Measurements from ENCODE around the gene AGBL1.
A peak's percentile ranks its signal among the peaks of the same experiment; 100 is the strongest.

Gene AGBL1

DNA sequence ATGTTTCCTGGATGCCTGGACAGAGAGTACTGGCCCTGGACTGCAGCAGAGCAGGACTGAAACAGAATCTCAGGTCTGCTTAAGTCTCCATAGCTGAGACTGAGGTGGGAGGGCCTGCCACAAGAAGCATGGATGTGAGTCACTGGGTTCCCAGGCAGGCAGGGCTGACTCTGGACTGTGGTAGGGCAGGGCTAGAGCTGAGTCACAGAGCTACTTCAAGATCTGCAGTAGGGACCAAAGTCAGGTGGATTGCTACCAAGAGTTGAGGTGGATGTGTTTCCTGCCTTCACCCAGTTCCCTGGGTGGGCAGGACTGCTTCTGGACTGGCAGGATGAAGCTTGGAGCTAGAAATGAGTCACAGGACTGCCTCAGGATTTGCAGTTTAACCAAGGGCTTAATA is 282.9 kb downstream of the AGBL1 start:
- no peak overlapping the region for H2AFZ ChIP-seq (ENCODE audit: low read length)
- no peaks in the 10 kb centered on the region for H3K36me3 ChIP-seq (replicated peaks in 1 of 2; ENCODE audit: control insufficient read depth in 2 of 2, insufficient read depth in 2 of 2, low read length in 2 of 2)
- no peak overlapping the region for H3K14ac ChIP-seq (ENCODE audit: low read length)
- H2BK12ac ChIP-seq (ENCODE audit: low read length) = no peak overlapping the region
- no peak overlapping the region for H3K9ac ChIP-seq (ENCODE audit: low read depth, low read length, poor library complexity)
- H3K27me3 ChIP-seq (ENCODE audit: control insufficient read depth in 3 of 3, insufficient read depth in 3 of 3, low read depth in 1 of 3, low read length in 3 of 3) = no peaks in the 10 kb centered on the region
- H3K4me3 ChIP-seq (ENCODE audit: low read length in 2 of 2) = no peak overlapping the region
- no peaks in the 10 kb centered on the region for H3K79me1 ChIP-seq (ENCODE audit: low read depth, low read length)
- H3K4ac ChIP-seq (ENCODE audit: low read length) = no peak overlapping the region
- no peak overlapping the region for H3K4me2 ChIP-seq (ENCODE audit: insufficient read depth, low read length, poor library complexity, severe bottlenecking)
- H3K27ac ChIP-seq (replicated peaks; ENCODE audit: low read length) = no peak overlapping the region
- peak overlapping the region; percentile 15 for H3K18ac ChIP-seq (ENCODE audit: low read length)
- no peak overlapping the region for H2BK15ac ChIP-seq (ENCODE audit: low read length)
- no peak overlapping the region for H4K91ac ChIP-seq (ENCODE audit: low read depth, low read length, poor library complexity)
- no peak overlapping the region for H2AK5ac ChIP-seq (ENCODE audit: low read depth, low read length)
- no peaks in the 10 kb centered on the region for H3K9me3 ChIP-seq (replicated peaks in 1 of 2; ENCODE audit: control insufficient read depth in 2 of 2, insufficient read depth in 1 of 2, low read depth in 1 of 2, low read length in 2 of 2)
- H2BK5ac ChIP-seq (ENCODE audit: low read length) = no peak overlapping the region
- no peaks in the 10 kb centered on the region for H3K4me1 ChIP-seq (ENCODE audit: control insufficient read depth in 2 of 2, insufficient read depth in 1 of 2, low read depth in 1 of 2, low read length in 2 of 2)
- H2BK120ac ChIP-seq (ENCODE audit: low read depth, low read length) = no peak overlapping the region
- H4K8ac ChIP-seq (ENCODE audit: low read depth, low read length) = no peak overlapping the region
- no peak overlapping the region for H3K23ac ChIP-seq (ENCODE audit: low read depth, low read length, poor library complexity)
- DNase-seq (ENCODE audit: low spot score) = no peak

DNA sequence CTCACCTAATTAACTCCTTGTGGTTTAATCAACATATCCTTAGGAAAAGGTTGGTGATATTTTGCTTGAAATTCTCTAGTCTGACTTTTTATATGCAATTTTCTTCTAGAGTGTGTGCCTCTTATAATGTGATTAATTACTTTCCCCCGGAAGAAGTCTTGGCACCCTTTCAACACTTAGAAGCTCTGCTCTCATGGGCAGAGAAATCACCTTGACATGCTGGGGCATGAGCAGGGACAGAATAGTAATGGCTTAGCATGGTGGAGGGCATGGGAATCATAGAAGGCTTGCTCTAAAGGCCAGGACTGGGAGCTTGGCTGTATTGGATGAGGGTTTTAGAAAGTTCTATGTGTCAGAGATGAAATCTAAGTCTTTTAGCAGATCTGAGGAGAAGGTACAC is 293.5 kb downstream of the AGBL1 start:
- H2AFZ ChIP-seq (ENCODE audit: low read length) = no peak overlapping the region

DNA sequence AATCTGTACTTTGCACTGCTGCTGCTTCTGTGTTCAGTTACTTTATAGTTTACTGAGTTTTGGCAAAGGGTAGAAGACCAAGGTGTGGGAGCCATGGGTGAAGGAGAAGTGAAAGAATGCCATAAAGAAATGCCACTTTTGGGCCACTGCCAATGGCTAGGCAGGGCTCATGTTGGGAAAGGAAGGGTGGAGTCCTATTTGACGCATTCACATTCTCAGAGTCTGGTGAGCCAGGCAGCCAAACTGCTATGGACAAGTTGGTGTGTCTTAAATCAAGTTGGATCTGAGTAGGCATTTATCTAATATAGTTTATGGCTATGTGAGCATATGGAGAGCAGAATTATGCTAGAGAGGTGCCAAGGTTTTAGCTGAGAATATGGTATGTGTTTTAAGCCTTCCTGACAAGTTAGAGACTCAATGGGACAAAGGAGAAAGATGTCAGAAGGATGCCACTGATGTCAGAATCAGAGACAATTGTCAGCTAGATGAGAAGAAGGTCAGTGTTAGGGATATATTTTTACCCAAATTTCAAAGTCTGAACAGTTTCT is 296.1 kb downstream of the AGBL1 start:
- no peak overlapping the region for H3K27ac ChIP-seq (replicated peaks; ENCODE audit: low read length)
- H2BK5ac ChIP-seq (ENCODE audit: low read length) = no peak overlapping the region
- H2BK12ac ChIP-seq (ENCODE audit: low read length) = no peak overlapping the region
- no peak overlapping the region for H2AFZ ChIP-seq (ENCODE audit: low read length)
- H2AK5ac ChIP-seq (ENCODE audit: low read depth, low read length) = no peak overlapping the region
- no peaks in the 10 kb centered on the region for H3K27me3 ChIP-seq (ENCODE audit: control insufficient read depth in 3 of 3, insufficient read depth in 3 of 3, low read depth in 1 of 3, low read length in 3 of 3)
- DNase-seq (ENCODE audit: low spot score) = no peak
- WGBS, 2 donors (ENCODE audit: extremely low coverage in 2 of 2, insufficient read length in 2 of 2, insufficient replicate concordance in 1 of 2) = no CpG with 5 or more reads among the region's 1 CpG
- no peaks in the 10 kb centered on the region for H3K9me3 ChIP-seq (replicated peaks in 1 of 2; ENCODE audit: control insufficient read depth in 2 of 2, insufficient read depth in 1 of 2, low read depth in 1 of 2, low read length in 2 of 2)
- H3K4me3 ChIP-seq (ENCODE audit: low read length in 2 of 2) = no peak overlapping the region
- H3K18ac ChIP-seq (ENCODE audit: low read length) = no peak overlapping the region
- no peak overlapping the region for H3K9ac ChIP-seq (ENCODE audit: low read depth, low read length, poor library complexity)
- H3K23ac ChIP-seq (ENCODE audit: low read depth, low read length, poor library complexity) = no peak overlapping the region
- no peak overlapping the region for H2BK120ac ChIP-seq (ENCODE audit: low read depth, low read length)
- H3K4ac ChIP-seq (ENCODE audit: low read length) = no peak overlapping the region
- no peak overlapping the region for H3K4me2 ChIP-seq (ENCODE audit: insufficient read depth, low read length, poor library complexity, severe bottlenecking)
- H3K4me1 ChIP-seq (ENCODE audit: control insufficient read depth in 2 of 2, insufficient read depth in 1 of 2, low read depth in 1 of 2, low read length in 2 of 2) = no peaks in the 10 kb centered on the region
- no peak overlapping the region for H2BK15ac ChIP-seq (ENCODE audit: low read length)
- no peaks in the 10 kb centered on the region for H3K36me3 ChIP-seq (replicated peaks in 1 of 2; ENCODE audit: control insufficient read depth in 2 of 2, insufficient read depth in 2 of 2, low read length in 2 of 2)
- H3K79me1 ChIP-seq (ENCODE audit: low read depth, low read length) = no peaks in the 10 kb centered on the region
- H4K91ac ChIP-seq (ENCODE audit: low read depth, low read length, poor library complexity) = no peak overlapping the region
- H3K14ac ChIP-seq (ENCODE audit: low read length) = no peak overlapping the region
- no peak overlapping the region for H4K8ac ChIP-seq (ENCODE audit: low read depth, low read length)

More for the DNA sequence above, 293.5 kb downstream of the AGBL1 start:
- H2BK12ac ChIP-seq (ENCODE audit: low read length) = no peak overlapping the region
- no peak overlapping the region for H3K18ac ChIP-seq (ENCODE audit: low read length)
- WGBS, 2 donors (ENCODE audit: extremely low coverage in 2 of 2, insufficient read length in 2 of 2, insufficient replicate concordance in 1 of 2) = no CpG with 5 or more reads among the region's 1 CpG
- no peaks in the 10 kb centered on the region for H3K4me1 ChIP-seq (ENCODE audit: control insufficient read depth in 2 of 2, insufficient read depth in 1 of 2, low read depth in 1 of 2, low read length in 2 of 2)
- no peak for DNase-seq (ENCODE audit: low spot score)
- no peak overlapping the region for H3K27ac ChIP-seq (replicated peaks; ENCODE audit: low read length)
- no peak overlapping the region for H3K4me3 ChIP-seq (ENCODE audit: low read length in 2 of 2)
- H3K27me3 ChIP-seq (ENCODE audit: control insufficient read depth in 3 of 3, insufficient read depth in 3 of 3, low read depth in 1 of 3, low read length in 3 of 3) = no peaks in the 10 kb centered on the region
- no peaks in the 10 kb centered on the region for H3K36me3 ChIP-seq (replicated peaks in 1 of 2; ENCODE audit: control insufficient read depth in 2 of 2, insufficient read depth in 2 of 2, low read length in 2 of 2)
- H3K9ac ChIP-seq (ENCODE audit: low read depth, low read length, poor library complexity) = no peak overlapping the region
- H3K79me1 ChIP-seq (ENCODE audit: low read depth, low read length) = no peaks in the 10 kb centered on the region
- H2BK5ac ChIP-seq (ENCODE audit: low read length) = no peak overlapping the region
- no peak overlapping the region for H4K91ac ChIP-seq (ENCODE audit: low read depth, low read length, poor library complexity)
- H2BK15ac ChIP-seq (ENCODE audit: low read length) = no peak overlapping the region
- H3K23ac ChIP-seq (ENCODE audit: low read depth, low read length, poor library complexity) = no peak overlapping the region
- H3K4me2 ChIP-seq (ENCODE audit: insufficient read depth, low read length, poor library complexity, severe bottlenecking) = no peak overlapping the region
- no peak overlapping the region for H2BK120ac ChIP-seq (ENCODE audit: low read depth, low read length)
- H3K4ac ChIP-seq (ENCODE audit: low read length) = no peak overlapping the region
- no peak overlapping the region for H4K8ac ChIP-seq (ENCODE audit: low read depth, low read length)
- no peak overlapping the region for H3K14ac ChIP-seq (ENCODE audit: low read length)
- no peaks in the 10 kb centered on the region for H3K9me3 ChIP-seq (replicated peaks in 1 of 2; ENCODE audit: control insufficient read depth in 2 of 2, insufficient read depth in 1 of 2, low read depth in 1 of 2, low read length in 2 of 2)
- no peak overlapping the region for H2AK5ac ChIP-seq (ENCODE audit: low read depth, low read length)

DNA sequence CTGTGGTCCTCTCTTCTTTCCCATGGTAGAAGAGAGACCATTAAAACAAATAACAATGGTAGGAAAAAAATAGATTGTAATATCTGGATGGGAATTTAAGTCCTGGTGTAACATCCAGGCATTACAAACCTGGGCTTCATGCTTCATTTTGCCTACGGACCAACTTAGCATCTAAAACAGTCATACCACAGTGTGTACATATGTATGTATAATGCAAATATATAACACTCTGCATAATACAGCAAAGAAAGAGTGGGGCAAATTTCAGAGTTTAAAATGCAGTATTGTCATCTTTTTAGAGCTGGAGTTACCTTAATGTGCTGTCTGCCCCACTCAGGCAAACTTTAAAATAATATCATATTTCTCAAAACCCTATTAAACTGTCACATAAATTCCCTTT is 298.2 kb downstream of the AGBL1 start:
- Histone ChIP-seq H3K4me2 (ENCODE audit: insufficient read depth, low read length, poor library complexity, severe bottlenecking) (no peak overlapping the region), H2AFZ (ENCODE audit: low read length) (no peak overlapping the region), H3K4me1 (ENCODE audit: control insufficient read depth in 2 of 2, insufficient read depth in 1 of 2, low read depth in 1 of 2, low read length in 2 of 2) (peaks cover 0 to 12% of the 10 kb centered on the region in 2 donors), H3K23ac (ENCODE audit: low read depth, low read length, poor library complexity) (no peak overlapping the region), H3K4me3 (ENCODE audit: low read length in 2 of 2) (no peak overlapping the region), H4K91ac (ENCODE audit: low read depth, low read length, poor library complexity) (no peak overlapping the region), H3K27ac (replicated peaks; ENCODE audit: low read length) (no peak overlapping the region), H3K14ac (ENCODE audit: low read length) (no peak overlapping the region), H4K8ac (ENCODE audit: low read depth, low read length) (no peak overlapping the region), H3K27me3 (ENCODE audit: control insufficient read depth in 3 of 3, insufficient read depth in 3 of 3, low read depth in 1 of 3, low read length in 3 of 3) (no peaks in the 10 kb centered on the region), H2BK5ac (ENCODE audit: low read length) (no peak overlapping the region), H2BK120ac (ENCODE audit: low read depth, low read length) (no peak overlapping the region), H3K18ac (ENCODE audit: low read length) (no peak overlapping the region), H3K36me3 (replicated peaks in 1 of 2; ENCODE audit: control insufficient read depth in 2 of 2, insufficient read depth in 2 of 2, low read length in 2 of 2) (no peaks in the 10 kb centered on the region), H2BK12ac (ENCODE audit: low read length) (no peak overlapping the region), H2BK15ac (ENCODE audit: low read length) (no peak overlapping the region), H3K9ac (ENCODE audit: low read depth, low read length, poor library complexity) (no peak overlapping the region), H3K79me1 (ENCODE audit: low read depth, low read length) (no peaks in the 10 kb centered on the region), H2AK5ac (ENCODE audit: low read depth, low read length) (no peak overlapping the region), H3K4ac (ENCODE audit: low read length) (no peak overlapping the region), H3K9me3 (replicated peaks in 1 of 2; ENCODE audit: control insufficient read depth in 2 of 2, insufficient read depth in 1 of 2, low read depth in 1 of 2, low read length in 2 of 2) (no peaks in the 10 kb centered on the region)
- DNase-seq (ENCODE audit: low spot score) = no peak
- WGBS, 2 donors (ENCODE audit: extremely low coverage in 2 of 2, insufficient read length in 2 of 2, insufficient replicate concordance in 1 of 2) = no CpG with 5 or more reads among the region's 1 CpG
